ENCODE results near the gene ARHGEF28. TPM values are rescaled to one million over a fixed set of nuclear protein-coding genes. Genes with fewer than 3 reads are reported as not detected.

The ARHGEF28 gene
- total RNA-seq, 4 donors from 2014 or later, result 30.9 to 54.7 (median 36.2) TPM

DNA sequence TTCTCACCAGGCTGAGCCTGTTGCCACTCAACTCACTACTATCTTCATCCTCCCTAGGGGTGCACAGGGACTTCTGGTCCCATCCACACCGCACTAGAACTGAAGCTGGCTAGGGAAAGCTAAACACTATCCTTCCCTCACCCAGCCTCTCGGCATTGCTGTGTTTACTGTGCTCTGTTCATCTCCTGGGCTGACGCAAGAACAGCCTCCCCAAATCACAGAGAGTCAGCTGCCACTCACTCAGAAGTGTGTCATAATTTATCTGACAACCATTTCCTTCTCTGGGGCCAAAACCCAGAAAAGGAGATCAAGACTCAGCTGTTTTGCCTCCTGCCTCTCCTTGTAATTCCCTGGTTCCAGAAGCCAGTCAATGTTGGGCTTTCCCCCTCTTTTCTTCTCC is 92.8 kb downstream of the ARHGEF28 start:
- no peak for TF ChIP-seq POLR2A (IDR thresholded peaks at IDR 0.05)
- TF ChIP-seq, protein P1, sequence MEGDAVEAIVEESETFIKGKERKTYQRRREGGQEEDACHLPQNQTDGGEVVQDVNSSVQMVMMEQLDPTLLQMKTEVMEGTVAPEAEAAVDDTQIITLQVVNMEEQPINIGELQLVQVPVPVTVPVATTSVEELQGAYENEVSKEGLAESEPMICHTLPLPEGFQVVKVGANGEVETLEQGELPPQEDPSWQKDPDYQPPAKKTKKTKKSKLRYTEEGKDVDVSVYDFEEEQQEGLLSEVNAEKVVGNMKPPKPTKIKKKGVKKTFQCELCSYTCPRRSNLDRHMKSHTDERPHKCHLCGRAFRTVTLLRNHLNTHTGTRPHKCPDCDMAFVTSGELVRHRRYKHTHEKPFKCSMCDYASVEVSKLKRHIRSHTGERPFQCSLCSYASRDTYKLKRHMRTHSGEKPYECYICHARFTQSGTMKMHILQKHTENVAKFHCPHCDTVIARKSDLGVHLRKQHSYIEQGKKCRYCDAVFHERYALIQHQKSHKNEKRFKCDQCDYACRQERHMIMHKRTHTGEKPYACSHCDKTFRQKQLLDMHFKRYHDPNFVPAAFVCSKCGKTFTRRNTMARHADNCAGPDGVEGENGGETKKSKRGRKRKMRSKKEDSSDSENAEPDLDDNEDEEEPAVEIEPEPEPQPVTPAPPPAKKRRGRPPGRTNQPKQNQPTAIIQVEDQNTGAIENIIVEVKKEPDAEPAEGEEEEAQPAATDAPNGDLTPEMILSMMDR (IDR thresholded peaks at IDR 0.05), result no peak
- intact Hi-C loops (cut with DNase I; ENCODE audit: low total_unique reads), result loop anchor here (1.0 kb wide), 1 partner anchor 31 kb away; no protein-coding TSS in a partner anchor
- no peak overlapping the region for H3K4me3 ChIP-seq (ENCODE audit: low read depth, poor library complexity, severe bottlenecking)
- WGBS, 2 donors, result 89 to 92% methylated on average over 3 of the region's 3 CpGs
- no peak for DNase-seq (ENCODE audit: low spot score in 2 of 2)

DNA sequence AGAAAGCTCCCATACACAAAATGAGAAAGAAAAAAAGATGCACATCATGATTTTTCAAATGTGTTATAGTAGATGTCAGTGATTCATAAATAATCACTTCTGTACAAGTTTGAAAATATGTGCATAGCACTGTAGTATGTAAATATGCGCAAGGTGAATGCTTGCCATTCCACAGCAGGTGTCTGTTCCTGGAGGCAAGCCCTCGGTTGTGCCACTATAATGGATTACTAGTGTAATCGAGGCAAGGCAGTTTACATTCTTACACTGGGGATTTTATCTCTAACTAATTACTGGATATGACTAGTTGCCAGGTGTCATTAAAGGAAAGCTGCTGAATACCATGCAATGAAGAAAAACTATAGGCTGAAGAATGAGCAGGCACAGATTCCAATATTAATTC is 93.6 kb downstream of the ARHGEF28 start:
- H3K4me3 ChIP-seq (ENCODE audit: low read depth, poor library complexity, severe bottlenecking), result no peak overlapping the region
- TF ChIP-seq, protein P1 (IDR thresholded peaks at IDR 0.05), result no peak
- no peak for TF ChIP-seq POLR2A (IDR thresholded peaks at IDR 0.05)
- DNase-seq (ENCODE audit: low spot score in 2 of 2), result no peak
- 68% methylated on average over 3 of the region's 3 CpGs for WGBS, 2 donors
- intact Hi-C loops (cut with DNase I; ENCODE audit: low total_unique reads), result no loop called here

DNA sequence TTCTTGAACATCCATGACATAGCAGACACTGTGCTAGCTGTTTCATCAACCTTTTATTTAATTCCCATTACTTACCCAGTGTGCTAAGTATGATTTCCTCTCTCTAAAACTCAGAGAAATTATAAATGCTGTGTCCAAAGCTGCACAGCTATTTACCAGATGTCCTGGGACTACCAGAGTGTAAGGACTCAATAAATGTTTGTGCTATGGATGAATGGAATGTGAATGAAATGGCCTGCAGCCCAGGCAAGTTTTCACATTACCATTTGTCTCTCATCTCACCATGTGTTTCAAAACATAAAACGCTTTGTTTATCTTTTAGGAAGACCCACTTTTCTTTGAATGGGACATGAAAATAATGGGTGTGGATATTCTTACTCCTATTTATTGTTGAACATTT is 96.2 kb downstream of the ARHGEF28 start:
- 53 to 54% methylated on average over 1 of the region's 1 CpG for WGBS, 2 donors
- intact Hi-C loops (cut with DNase I; ENCODE audit: low total_unique reads), result no loop called here
- H3K4me3 ChIP-seq (ENCODE audit: low read depth, poor library complexity, severe bottlenecking), result no peak overlapping the region
- TF ChIP-seq, protein P1 (IDR thresholded peaks at IDR 0.05), result no peak
- no peak for TF ChIP-seq POLR2A (IDR thresholded peaks at IDR 0.05)
- no peak for DNase-seq (ENCODE audit: low spot score in 2 of 2)

DNA sequence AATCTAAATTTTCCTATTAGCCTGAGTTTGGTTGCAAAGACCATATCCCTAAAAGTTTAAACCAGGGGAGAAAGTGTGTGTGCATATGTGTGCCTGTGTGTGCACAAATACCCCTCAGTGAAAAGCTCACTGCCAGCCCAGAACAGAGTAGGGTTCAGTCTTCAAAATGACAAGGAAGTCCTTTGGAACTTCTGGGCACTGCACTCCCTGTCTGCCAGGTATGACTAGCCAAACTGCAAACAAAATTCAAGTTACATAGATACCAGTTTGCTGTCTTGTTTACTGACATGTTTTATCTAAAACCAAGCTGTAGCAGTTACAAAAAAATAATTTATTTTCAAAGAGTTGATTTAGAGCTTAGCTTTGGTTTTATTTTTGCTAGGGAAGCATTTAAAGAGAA is 100.1 kb downstream of the ARHGEF28 start:
- no peak overlapping the region for H3K4me3 ChIP-seq (ENCODE audit: low read depth, poor library complexity, severe bottlenecking)
- no peak for DNase-seq (ENCODE audit: low spot score in 2 of 2)
- no peak for TF ChIP-seq POLR2A (IDR thresholded peaks at IDR 0.05)
- TF ChIP-seq, protein P1 (IDR thresholded peaks at IDR 0.05), result no peak
- intact Hi-C loops (cut with DNase I; ENCODE audit: low total_unique reads), result no loop called here

DNA sequence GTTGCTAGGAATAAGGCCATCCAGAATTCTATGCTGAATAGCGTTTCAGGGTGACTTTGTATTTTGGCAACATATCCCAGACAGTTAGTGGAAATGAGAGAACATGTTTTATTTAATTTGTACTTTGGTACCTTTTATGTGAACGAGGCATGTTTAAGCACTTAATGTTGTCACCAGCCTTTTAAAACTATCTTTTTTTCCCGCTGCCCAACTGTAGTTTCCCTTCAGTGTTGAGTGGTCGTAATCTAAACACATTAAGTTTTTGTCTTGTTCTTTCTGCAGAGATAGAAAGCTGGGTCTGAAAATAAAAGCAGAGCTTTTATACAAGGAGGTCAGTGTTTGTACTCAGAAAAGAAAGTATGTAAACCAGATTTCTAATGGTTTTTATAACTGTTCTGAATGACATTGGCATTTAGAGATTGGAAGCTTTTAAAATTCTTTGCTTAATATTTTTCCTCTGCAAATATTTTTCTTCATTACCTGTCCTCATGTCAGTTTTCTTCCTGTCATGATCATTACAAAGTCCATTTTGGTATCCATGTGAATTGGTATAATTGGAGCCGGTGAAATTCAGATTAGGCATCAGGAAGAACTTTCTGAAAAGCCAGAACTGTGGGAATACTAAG is 100.7 kb downstream of the ARHGEF28 start:
- DNase-seq (ENCODE audit: low spot score in 2 of 2), result no peak
- 81 to 84% methylated on average over 5 of the region's 5 CpGs for WGBS, 2 donors
- intact Hi-C loops (cut with DNase I; ENCODE audit: low total_unique reads), result no loop called here
- H3K4me3 ChIP-seq (ENCODE audit: low read depth, poor library complexity, severe bottlenecking), result no peak overlapping the region
- TF ChIP-seq, protein P1 (IDR thresholded peaks at IDR 0.05), result no peak
- no peak for TF ChIP-seq POLR2A (IDR thresholded peaks at IDR 0.05)

DNA sequence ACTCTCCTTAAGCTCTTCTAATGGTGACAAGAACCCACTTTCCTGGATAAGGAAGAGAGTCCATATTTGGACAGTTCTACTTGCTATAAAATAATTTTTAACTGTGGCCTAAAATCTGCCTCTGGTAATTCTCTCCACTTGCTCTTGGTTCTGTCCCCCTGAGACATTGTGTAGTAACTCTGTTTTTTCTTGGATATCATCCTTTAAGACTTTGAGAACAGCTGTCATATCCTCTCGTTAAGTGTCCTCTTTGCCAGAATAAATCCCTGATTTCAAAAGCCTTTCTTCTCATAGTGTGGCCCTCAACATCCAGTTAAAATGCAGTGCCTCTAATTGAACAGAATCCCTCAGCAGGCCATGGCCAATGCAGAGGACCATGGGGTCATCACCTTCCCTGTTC is 101.5 kb downstream of the ARHGEF28 start:
- 74 to 85% methylated on average over 1 of the region's 1 CpG for WGBS, 2 donors
- TF ChIP-seq, protein P1 (IDR thresholded peaks at IDR 0.05), result no peak
- TF ChIP-seq POLR2A (IDR thresholded peaks at IDR 0.05), result no peak

More for the DNA sequence above, 101.5 kb downstream of the ARHGEF28 start:
- no peak overlapping the region for H3K4me3 ChIP-seq (ENCODE audit: low read depth, poor library complexity, severe bottlenecking)
- no peak for DNase-seq (ENCODE audit: low spot score in 2 of 2)
- intact Hi-C loops (cut with DNase I; ENCODE audit: low total_unique reads), result no loop called here
